PFSK-1 (cell line): ENCODE results near the gene CHMP5.

Source experiments
- FOXP2 ChIP-seq: optimal IDR thresholded peaks from 2 replicates; pipeline ENCODE3; 2011; ENCODE audit warnings: borderline replicate concordance, control low read depth, inconsistent platforms; ENCODE audit not compliant: insufficient read depth; ENCODE audit errors: extremely low read length, extremely low read depth
- SIN3A ChIP-seq: IDR thresholded peaks from 2 replicates; pipeline ENCODE4 v1.6.1; 2012; ENCODE audit warnings: mild to moderate bottlenecking, low read length, moderate library complexity, borderline replicate concordance; ENCODE audit not compliant: insufficient read depth

GRCh38 chr9:33311953-33312352 is 47.1 kb downstream of the CHMP5 start:
- TF ChIP-seq SIN3A (no peak), FOXP2 (no peak)
